NCI-H1436 treated with DMSO at 0.1 percent for 48 hours (cell line): ENCODE measurements around the gene WIPF3.
A peak's percentile ranks its signal among the peaks of the same experiment; 100 is the strongest.
"Not testable (repeated sequence)": the region's sequence is repeated elsewhere in the genome, so short reads cannot be mapped to it uniquely, and the experiment has no call there.

Source experiments
- DNase-seq: peaks from one replicate; lab custom pipeline; 2025; lab: John Stamatoyannopoulos, UW

Gene WIPF3

GRCh38 chr7:29881724-29882123 lies 75.4 kb downstream of the WIPF3 start:
- no peak for DNase-seq

- no peak for DNase-seq
These were observed 76.2 kb downstream of the WIPF3 start for GRCh38 chr7:29882481-29882880.

GRCh38 chr7:29883462-29884398 lies 77.4 kb downstream of the WIPF3 start:
- no peak for DNase-seq

- no peak for DNase-seq
These were observed 78.3 kb downstream of the WIPF3 start for GRCh38 chr7:29884399-29885272.

- no peak for DNase-seq
These were observed 79.3 kb downstream of the WIPF3 start for GRCh38 chr7:29885626-29886025.

GRCh38 chr7:29886827-29887226 lies 80.5 kb downstream of the WIPF3 start:
- no peak for DNase-seq

GRCh38 chr7:29888006-29888405 lies 81.7 kb downstream of the WIPF3 start:
- DNase-seq, result no peak

GRCh38 chr7:29889288-29889687 lies 83.0 kb downstream of the WIPF3 start:
- DNase-seq, result no peak

- no peak for DNase-seq
These were observed 83.9 kb downstream of the WIPF3 start for GRCh38 chr7:29890251-29890650.

GRCh38 chr7:29890786-29891185 lies 84.5 kb downstream of the WIPF3 start:
- DNase-seq, result not testable (repeated sequence)

GRCh38 chr7:29891766-29892165 lies 85.5 kb downstream of the WIPF3 start:
- DNase-seq, result no peak

GRCh38 chr7:29892231-29892630 lies 85.9 kb downstream of the WIPF3 start:
- no peak for DNase-seq

- DNase-seq, result no peak
These were observed 87.2 kb downstream of the WIPF3 start for GRCh38 chr7:29893351-29893965.

GRCh38 chr7:29894256-29894655 lies 87.9 kb downstream of the WIPF3 start:
- DNase-seq, result peak; percentile 3

- DNase-seq, result no peak
These were observed 89.3 kb downstream of the WIPF3 start for GRCh38 chr7:29895559-29895958.

- no peak for DNase-seq
These were observed 90.5 kb downstream of the WIPF3 start for GRCh38 chr7:29896685-29897411.

- no peak for DNase-seq
These were observed 92.0 kb downstream of the WIPF3 start for GRCh38 chr7:29898301-29898700.

- DNase-seq, result no peak
These were observed 94.4 kb downstream of the WIPF3 start for GRCh38 chr7:29900745-29901144.

GRCh38 chr7:29906200-29907022 lies 100.1 kb downstream of the WIPF3 start:
- DNase-seq, result no peak

GRCh38 chr7:29914180-29914579 lies 107.9 kb downstream of the WIPF3 start:
- no peak for DNase-seq
